Lung (tissue), 12 donors: ENCODE results near the gene MAD2L1BP. TPM values are rescaled to one million over a fixed set of nuclear protein-coding genes. Genes with fewer than 3 reads are reported as not detected.

Experiments used
- ATAC-seq: fragments of 200-7000 bp; cut with Tn5 transposase; one replicate; pipeline ENCODE4 v1.9.1; 2020; ENCODE audit warnings: moderate number of reproducible peaks; ENCODE audit not compliant: insufficient read depth, low FRiP score
- DNase-seq, 3 donors: peaks; one replicate each; pipeline ENCODE4 v3.0.0-alpha.2; 2013 to 2017
- H3K27ac ChIP-seq, 2 donors: one replicate each; pipeline ENCODE4 v1.5.1; 2013; ENCODE audit warnings: mild to moderate bottlenecking in 2 of 2, moderate library complexity in 2 of 2, control low read depth in 1 of 2, inconsistent platforms in 1 of 2, low read depth in 1 of 2, low read length in 1 of 2
- H3K27me3 ChIP-seq, 3 donors: one replicate each; pipeline ENCODE4 v1.5.1; 2013; ENCODE audit warnings: low read length in 2 of 3; ENCODE audit not compliant: control insufficient read depth in 3 of 3, insufficient read depth in 3 of 3
- H3K36me3 ChIP-seq, 4 donors: one replicate each; pipeline ENCODE4 v1.5.1; 2013; ENCODE audit warnings: low read length in 4 of 4, mild to moderate bottlenecking in 1 of 4, moderate library complexity in 1 of 4; ENCODE audit not compliant: control insufficient read depth in 4 of 4, insufficient read depth in 4 of 4
- H3K4me1 ChIP-seq, 5 donors: one replicate each; pipeline ENCODE4 v1.5.1; 2013; ENCODE audit warnings: low read length in 5 of 5, mild to moderate bottlenecking in 2 of 5, moderate library complexity in 1 of 5; ENCODE audit not compliant: control insufficient read depth in 5 of 5, insufficient read depth in 5 of 5
- H3K4me3 ChIP-seq: one replicate; pipeline ENCODE4 v1.5.1; 2013; ENCODE audit warnings: mild to moderate bottlenecking, control low read depth, moderate library complexity
- H3K9ac ChIP-seq, 2 donors: one replicate each; pipeline ENCODE4 v1.5.1; 2013; ENCODE audit warnings: low read length in 2 of 2, control low read depth in 1 of 2; ENCODE audit not compliant: insufficient read depth in 1 of 2
- H3K9me3 ChIP-seq, 4 donors: one replicate each; pipeline ENCODE4 v1.5.1; 2013; ENCODE audit warnings: low read length in 3 of 4, mild to moderate bottlenecking in 1 of 4, moderate library complexity in 1 of 4; ENCODE audit not compliant: control insufficient read depth in 4 of 4, insufficient read depth in 3 of 4
- WGBS, 2 donors: extraction: QIAGEN DNeasy Blood & Tissue Kit; methylation state at CpG; one replicate each; pipeline ENCODE4 v1.1.7; 2013; 5-methylcytosine and 5-hydroxymethylcytosine counted together
- polyA plus RNA-seq, 2 donors: library from polyadenylated mRNA; stranded (reverse); fragments of 200-250 nt; gene quantifications; one replicate each; pipeline ENCODE4 v1.2.1, GENCODE V29; 2013
- total RNA-seq, 2 donors: library from RNA; depleted of rRNA in 1 of 2; stranded (reverse); fragments of >200 nt in 1 of 2; gene quantifications; one replicate each; pipeline ENCODE4 v1.2.1, GENCODE V29; 2014 to 2021
- TF ChIP-seq, protein P1 (sequence below): IDR thresholded peaks from 2 replicates; pipeline ENCODE4 v1.5.1; 2012; ENCODE audit warnings: mild to moderate bottlenecking; ENCODE audit errors: control extremely low read depth, extremely low read depth
- donor health status: control.
- donor health status: control.
- donor health status: Bipolar disorder and iron deficiency.
- donor health status: healthy.
- donor health status: DM: yes; HTN: yes; CAD: no.

The MAD2L1BP gene
- total and polyA plus RNA-seq, 4 donors: 14.9 to 29.3 (median 18.8) TPM

DNA sequence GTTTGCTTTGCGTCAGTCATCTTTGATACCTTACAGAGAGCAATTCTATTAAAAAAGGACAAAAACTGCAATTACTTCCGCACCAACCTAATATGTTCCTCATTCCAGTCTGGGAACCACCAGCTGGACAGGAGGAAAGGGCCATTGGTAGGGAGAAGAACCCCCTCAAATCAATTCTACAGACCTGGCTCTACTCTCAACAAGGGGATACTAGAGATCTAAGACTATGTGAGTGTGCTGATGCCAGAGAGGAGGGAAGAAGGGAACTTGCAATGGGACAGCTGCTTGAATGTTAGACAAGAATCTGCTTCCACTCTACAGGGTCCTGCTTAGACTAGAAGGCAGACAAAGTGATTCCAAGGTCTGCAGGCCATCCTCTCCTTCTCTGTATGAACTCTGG, 38.7 kb downstream of the MAD2L1BP start:
- Histone ChIP-seq H3K4me3 (no peak overlapping the region), H3K27ac (peak overlapping the region in 1 of 2 donors; percentile 18), H3K27me3 (no peaks in the 10 kb centered on the region), H3K36me3 (peaks cover 27 to 60% (median 37%) of the 10 kb centered on the region in 4 donors), H3K9ac (no peak overlapping the region), H3K4me1 (peaks cover 0 to 56% (median 23%) of the 10 kb centered on the region in 5 donors), H3K9me3 (no peaks in the 10 kb centered on the region)
- no peak for ATAC-seq
- peak in 2 of 3 donors; percentile 59 to 71 for DNase-seq
- 96 to 97% methylated on average over 2 of the region's 2 CpGs for WGBS, 2 donors
- TF ChIP-seq, protein P1, sequence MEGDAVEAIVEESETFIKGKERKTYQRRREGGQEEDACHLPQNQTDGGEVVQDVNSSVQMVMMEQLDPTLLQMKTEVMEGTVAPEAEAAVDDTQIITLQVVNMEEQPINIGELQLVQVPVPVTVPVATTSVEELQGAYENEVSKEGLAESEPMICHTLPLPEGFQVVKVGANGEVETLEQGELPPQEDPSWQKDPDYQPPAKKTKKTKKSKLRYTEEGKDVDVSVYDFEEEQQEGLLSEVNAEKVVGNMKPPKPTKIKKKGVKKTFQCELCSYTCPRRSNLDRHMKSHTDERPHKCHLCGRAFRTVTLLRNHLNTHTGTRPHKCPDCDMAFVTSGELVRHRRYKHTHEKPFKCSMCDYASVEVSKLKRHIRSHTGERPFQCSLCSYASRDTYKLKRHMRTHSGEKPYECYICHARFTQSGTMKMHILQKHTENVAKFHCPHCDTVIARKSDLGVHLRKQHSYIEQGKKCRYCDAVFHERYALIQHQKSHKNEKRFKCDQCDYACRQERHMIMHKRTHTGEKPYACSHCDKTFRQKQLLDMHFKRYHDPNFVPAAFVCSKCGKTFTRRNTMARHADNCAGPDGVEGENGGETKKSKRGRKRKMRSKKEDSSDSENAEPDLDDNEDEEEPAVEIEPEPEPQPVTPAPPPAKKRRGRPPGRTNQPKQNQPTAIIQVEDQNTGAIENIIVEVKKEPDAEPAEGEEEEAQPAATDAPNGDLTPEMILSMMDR: no peak

DNA sequence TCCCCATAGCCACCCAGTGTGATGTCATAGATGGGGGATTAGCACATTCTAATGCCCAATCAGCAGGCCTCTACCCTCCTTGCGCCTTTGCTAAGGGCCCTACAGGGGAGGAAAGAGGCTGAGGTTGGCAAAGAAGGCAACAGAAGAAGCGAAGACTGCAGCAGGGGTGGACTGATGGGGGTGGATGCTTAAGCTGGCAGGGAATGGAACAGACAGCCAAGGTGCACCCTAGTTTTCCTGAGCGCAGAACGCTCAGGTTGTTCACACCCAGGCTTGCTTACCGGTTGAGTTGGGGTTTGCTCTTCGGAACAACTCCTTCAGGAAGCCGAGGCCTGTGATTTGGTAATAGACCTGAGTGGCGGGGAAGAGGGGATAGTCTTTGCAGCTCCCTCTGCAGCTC, 39.3 kb downstream of the MAD2L1BP start:
- 96 to 97% methylated on average over 8 of the region's 8 CpGs for WGBS, 2 donors
- Histone ChIP-seq H3K36me3 (peaks cover 27 to 64% (median 41%) of the 10 kb centered on the region in 4 donors), H3K4me3 (no peak overlapping the region), H3K27ac (no peak overlapping the region), H3K4me1 (peaks cover 0 to 50% (median 23%) of the 10 kb centered on the region in 5 donors), H3K27me3 (no peaks in the 10 kb centered on the region), H3K9ac (no peak overlapping the region), H3K9me3 (no peaks in the 10 kb centered on the region)
- TF ChIP-seq, protein P1: no peak
- DNase-seq: no peak
- ATAC-seq: no peak

DNA sequence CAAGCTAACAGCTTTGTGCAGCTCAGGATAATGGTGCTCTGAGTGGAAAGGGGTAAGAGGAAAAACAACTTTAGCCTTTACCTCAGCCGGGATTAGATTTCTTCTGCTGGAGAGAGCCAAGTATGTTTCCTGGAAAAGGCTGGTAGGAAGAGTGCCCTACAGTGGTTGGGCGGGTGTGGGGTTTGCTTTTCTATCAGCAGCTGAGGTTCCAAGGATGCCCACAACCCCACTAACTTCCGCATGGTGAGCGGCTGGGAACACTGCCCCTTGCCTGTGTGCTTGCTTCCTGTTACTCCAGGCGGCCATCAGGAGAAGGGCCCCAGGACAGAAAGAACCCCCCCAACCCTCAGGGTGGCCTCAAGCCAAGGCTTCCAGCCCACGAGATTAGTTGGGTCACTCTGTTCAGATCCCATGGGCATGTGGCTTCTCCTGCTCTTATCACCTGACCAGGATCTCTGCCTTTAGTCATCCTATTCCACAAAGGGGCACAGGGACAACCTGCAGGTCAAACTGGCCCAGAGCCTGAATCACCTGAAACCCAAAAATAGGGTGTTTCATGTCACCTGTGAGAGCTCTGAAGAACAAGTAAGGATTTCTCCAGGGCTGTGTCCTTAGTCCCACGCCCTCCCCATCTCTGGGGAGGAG, 41.4 kb downstream of the MAD2L1BP start:
- no peak overlapping the region for H3K9ac ChIP-seq

More for the DNA sequence above, 41.4 kb downstream of the MAD2L1BP start:
- Histone ChIP-seq H3K36me3 (peaks cover 20 to 56% (median 35%) of the 10 kb centered on the region in 4 donors), H3K27me3 (no peaks in the 10 kb centered on the region), H3K27ac (no peak overlapping the region), H3K4me3 (no peak overlapping the region), H3K4me1 (peaks cover 0 to 30% (median 11%) of the 10 kb centered on the region in 5 donors), H3K9me3 (no peaks in the 10 kb centered on the region)
- 91 to 92% methylated on average over 7 of the region's 7 CpGs for WGBS, 2 donors
- TF ChIP-seq, protein P1: no peak
- DNase-seq (no peak), ATAC-seq (no peak)
